ENCODE results near the gene MTHFR. TPM values are rescaled to one million over a fixed set of nuclear protein-coding genes. Genes with fewer than 3 reads are reported as not detected.

The MTHFR gene
- total RNA-seq, 1 experiment from 2014 or later, result 6.0 TPM

Other genes with a start within 250 kb of the MTHFR start
- 0.76 and 2.3 TPM in 2 replicates for gene FBXO2, start 151.5 kb downstream of the MTHFR start, total RNA-seq (2014; rRNA removed; shearing (Covaris generic))
- gene FBXO44, start 151.1 kb downstream of the MTHFR start, total RNA-seq (2014; rRNA removed; shearing (Covaris generic)), result 7.8 and 8.8 TPM in 2 replicates
- gene FBXO6, start 141.8 kb downstream of the MTHFR start, total RNA-seq (2014; rRNA removed; shearing (Covaris generic)), result 7.2 and 7.4 TPM in 2 replicates
- gene MAD2L2, start 124.8 kb downstream of the MTHFR start, total RNA-seq (2014; rRNA removed; shearing (Covaris generic)), result 130 and 134 TPM in 2 replicates
- gene DRAXIN, start 114.3 kb downstream of the MTHFR start, total RNA-seq (2014; rRNA removed; shearing (Covaris generic)), result not detected in 2 replicates
- gene AGTRAP, start 69.8 kb downstream of the MTHFR start, total RNA-seq (2014; rRNA removed; shearing (Covaris generic)), result 65.1 and 74.0 TPM in 2 replicates
- not detected in 2 replicates for gene C1orf167, start 43.8 kb downstream of the MTHFR start, total RNA-seq (2014; rRNA removed; shearing (Covaris generic))
- gene CLCN6, start 227 bp upstream of the MTHFR start, total RNA-seq (2014; rRNA removed; shearing (Covaris generic)), result 1.8 and 4.4 TPM in 2 replicates
- not detected in 2 replicates for gene NPPA, start 41.8 kb upstream of the MTHFR start, total RNA-seq (2014; rRNA removed; shearing (Covaris generic))
- not detected in 2 replicates for gene NPPB, start 53.0 kb upstream of the MTHFR start, total RNA-seq (2014; rRNA removed; shearing (Covaris generic))
- gene KIAA2013, start 120.5 kb upstream of the MTHFR start, total RNA-seq (2014; rRNA removed; shearing (Covaris generic)), result 29.9 and 38.9 TPM in 2 replicates
- 105 and 112 TPM in 2 replicates for gene PLOD1, start 128.8 kb upstream of the MTHFR start, total RNA-seq (2014; rRNA removed; shearing (Covaris generic))
- gene MFN2, start 174.5 kb upstream of the MTHFR start, total RNA-seq (2014; rRNA removed; shearing (Covaris generic)), result 38.4 and 40.1 TPM in 2 replicates
- 15.3 and 18.6 TPM in 2 replicates for gene MIIP, start 213.5 kb upstream of the MTHFR start, total RNA-seq (2014; rRNA removed; shearing (Covaris generic))

Data from H4 (cell line).